Activated CD8-positive, alpha-beta memory T cell treated with anti-CD3 and anti-CD28 coated beads, Interleukin-2, amount 50 U/mL, for 24 hours (primary cell): Measurements from ENCODE around the gene GPRASP2.
"Not testable (repeated sequence)": the region's sequence is repeated elsewhere in the genome, so short reads cannot be mapped to it uniquely, and the experiment has no call there.

Experiments used
- DNase-seq: peaks from one replicate; pipeline ENCODE4 v3.0.0-alpha.2; 2020; ENCODE audit errors: extremely low read depth

Gene GPRASP2

DNA sequence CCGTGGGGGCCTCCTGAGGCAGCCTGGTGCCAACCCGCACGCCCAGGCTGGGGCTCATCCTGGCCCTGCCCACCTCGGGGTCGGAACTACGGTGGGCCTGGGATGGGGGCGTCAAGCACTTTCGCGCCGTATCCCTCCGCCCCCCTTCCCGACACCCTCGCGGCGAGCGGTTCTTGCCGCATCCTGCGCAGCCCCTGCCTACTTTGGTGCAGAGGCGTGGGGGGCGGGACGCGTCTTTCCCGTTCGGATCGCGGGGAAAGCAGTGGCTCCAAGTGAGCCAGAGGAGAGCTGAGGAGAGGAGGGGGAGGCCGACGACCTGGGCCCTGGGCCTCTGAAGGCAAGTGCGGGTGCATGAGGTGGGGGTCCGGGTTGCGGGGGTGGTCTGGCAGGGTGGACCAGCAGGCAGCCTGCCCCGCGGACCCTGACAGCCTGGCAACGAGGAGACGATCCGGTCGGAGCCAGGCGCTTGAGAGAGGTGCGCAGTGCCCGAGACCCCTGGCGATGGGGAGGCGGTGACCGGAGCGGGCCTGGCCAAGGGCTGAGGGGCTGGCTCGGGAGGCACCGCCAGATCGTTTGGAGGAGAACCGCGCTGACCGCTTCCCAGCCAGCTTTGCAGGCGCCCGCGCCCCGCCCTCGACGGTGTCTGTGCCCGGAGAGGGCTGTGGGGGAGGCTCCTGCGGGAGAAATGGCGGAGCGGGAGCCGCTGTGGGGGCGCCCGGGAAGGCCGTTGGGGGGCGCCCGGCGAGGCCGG is at the start of gene GPRASP2:
Gene GPRASP2, plus strand, starts transcription at position 233 of the 751 bp plus-strand sequence. CDS start 2,422 bp downstream, outside the sequence.
- DNase-seq, result no peak

DNA sequence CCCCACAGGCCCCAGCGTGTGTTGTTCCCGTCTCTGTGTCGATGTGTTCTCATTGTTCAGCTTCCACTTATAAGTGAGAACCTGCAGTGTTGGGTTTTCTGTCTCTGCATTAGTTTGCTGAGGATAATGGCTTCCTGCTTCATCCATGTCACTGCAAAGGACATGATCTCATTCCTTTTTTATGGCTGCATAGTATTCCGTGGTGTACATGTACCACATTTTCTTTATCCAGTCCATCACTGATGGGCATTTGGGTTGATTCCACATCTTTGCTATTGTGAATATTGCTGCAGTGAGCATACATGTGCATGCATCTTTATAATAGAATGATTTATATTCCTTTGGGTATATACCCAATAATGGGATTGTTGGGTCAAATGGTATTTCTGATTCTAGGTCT is 48.4 kb upstream of the GPRASP2 start:
- DNase-seq, result not testable (repeated sequence)

DNA sequence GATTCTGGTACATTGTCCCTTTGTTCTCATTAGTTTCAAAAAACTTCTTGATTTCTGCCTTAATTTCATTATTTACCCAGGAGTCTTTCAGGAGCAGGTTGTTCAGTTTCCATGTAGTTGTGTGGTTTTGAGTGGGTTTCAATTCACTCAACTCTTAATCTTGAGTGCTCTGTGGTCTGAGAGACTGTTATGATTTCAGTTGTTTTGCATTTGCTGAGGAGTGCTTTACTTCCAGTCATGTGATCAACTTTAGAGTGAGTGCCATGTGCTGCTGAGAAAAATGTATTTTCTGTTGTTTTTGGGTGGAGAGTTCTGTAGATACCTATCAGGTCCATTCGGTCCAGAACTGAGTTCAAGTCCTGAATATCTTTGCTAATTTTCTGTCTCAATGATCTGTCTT is 45.2 kb upstream of the GPRASP2 start:
- not testable (repeated sequence) for DNase-seq

DNA sequence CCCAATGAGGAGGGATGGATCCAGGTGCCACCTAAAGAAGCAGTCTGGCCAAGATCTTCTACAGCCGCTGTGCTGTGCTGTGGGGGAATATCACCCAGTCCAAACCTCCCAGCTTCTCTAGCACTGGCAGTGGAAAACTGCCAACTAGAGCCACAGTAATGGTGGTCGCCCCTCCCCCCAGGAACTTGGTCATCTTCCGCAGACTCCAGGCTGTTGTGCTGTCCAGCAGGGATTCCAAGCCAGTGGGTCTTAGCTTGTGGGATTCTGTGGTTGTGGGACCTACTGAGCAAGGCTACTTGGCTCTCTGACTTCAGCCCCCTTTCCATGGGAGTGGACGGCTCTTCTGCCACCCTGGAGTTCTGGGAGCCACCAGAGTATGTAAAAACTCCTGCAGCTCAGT is 42.7 kb upstream of the GPRASP2 start:
- no peak for DNase-seq

DNA sequence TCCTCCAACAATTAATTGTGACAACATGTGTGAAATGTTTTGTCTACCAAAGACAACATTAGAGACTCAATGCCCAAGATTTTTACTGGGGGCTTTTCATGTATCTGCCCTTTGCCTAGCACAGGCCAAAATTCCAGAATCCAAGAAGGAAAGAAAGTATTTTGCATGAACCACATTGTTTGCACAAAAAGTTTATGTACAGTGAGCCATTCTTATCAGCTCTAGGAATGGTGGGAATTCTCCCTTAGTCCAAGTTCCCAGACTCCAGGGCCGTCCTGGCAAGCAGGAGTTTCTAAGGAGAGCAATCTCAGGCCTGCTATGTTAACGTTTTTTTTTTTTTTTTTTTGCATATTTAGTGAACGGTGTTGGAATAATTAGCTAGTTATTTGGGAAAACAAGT is 39.4 kb upstream of the GPRASP2 start:
- no peak for DNase-seq

DNA sequence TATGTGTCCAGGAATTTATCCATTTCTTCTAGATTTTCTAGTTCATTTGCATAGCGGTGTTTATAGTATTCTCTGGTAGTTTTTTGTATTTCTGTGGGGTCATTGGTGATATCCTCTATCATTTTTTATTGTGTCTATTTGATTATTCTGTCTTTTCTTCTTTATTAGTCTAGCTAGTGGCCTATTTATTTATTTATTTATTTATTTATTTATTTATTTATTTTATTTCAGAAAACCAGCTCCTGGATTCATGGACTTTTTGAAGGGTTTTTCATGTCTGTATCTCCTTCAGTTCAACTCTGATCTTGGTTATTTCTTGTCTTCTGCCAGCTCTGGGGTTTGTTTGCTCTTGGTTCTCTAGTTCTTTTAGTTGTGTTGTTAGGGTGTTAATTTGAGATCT is 34.8 kb upstream of the GPRASP2 start:
- DNase-seq, result not testable (repeated sequence)

DNA sequence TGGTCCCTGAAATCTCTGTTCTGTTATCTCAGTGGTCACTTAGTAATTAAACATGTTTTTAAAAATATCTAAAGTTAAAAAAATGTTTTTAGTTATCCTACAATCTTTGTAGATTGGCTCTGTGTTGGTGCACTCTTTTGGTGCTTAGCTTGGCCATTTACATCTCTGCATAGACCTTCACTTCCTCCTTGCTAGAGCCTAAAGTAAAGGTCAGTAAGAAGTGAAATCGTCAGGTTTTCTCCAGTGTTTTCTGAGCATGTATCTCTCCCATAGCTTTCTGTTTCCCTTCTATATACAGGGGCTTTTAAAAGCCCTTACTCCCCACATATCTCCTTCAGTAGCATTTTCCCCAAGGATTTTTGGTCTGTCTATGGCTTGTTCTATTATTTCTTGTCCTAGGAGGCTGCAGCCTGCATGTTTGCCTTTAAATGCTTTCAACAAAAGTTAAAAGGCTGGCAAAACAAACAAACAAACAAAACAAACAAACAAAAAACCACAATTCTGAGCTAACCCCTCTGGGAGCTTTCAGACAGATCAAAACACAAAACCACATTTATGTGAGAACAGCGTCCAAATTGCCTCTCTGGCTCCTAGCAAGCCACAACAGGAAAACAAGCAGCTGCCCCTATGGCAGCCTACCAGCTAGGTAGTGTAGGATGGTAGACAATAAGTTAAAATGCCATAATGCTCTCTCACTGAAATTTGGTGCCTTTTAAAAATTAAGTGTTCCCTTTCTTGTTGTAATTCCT is 27.3 kb upstream of the GPRASP2 start:
- DNase-seq, result no peak

DNA sequence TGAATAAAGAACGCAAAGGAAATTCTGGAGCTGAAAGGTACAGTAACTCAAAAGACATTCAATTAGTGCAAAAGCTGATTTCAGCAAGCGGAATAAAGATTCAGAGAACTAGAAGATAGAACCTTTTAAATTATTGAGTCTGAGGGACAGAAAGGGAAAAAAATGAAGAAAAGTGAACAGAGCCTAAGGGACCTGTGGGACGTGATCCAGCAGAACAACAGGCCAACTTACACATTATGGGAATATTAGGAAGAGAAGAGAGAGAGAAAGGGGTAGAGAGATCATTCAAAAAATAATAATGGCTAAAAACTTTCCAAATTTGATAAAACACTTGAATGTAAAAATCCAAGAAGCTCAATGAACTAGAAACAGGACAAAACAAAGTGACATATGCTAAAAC is 17.5 kb upstream of the GPRASP2 start:
- DNase-seq, result no peak

DNA sequence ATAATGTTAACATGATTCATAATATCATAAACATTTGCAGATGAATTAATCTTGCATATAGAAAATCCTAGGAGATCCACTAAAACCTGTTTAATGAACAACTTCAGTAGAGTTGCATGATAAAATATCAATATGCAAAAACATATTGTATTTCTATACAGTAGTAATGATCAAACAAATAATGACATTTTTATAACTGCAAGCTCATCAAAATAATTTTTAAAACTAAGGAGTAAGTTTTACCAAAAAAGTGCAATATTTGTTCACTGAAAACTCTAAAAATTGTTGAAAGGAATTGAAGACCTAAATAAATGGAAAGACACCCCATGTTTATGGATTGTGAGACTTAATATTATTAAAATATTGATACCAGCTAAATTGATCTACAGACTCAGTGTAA is 15.9 kb upstream of the GPRASP2 start:
- DNase-seq, result no peak

DNA sequence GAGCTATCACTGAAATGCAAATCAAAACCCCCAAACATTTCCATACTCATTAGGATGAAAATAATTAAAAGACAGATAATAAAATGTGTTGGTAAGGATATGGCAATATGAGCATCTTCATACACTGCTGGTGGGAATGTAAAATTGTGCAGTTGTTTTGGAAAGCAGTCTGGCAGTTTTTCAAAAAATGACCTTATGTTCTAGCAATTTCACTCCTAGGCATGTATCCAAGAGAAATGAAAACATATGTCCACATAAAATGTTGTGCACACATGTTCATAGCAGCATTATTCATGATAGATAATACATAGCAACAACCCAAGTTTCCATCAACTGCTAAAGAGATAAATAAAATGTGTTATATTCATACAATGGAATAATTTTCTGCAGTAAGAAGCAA is 14.8 kb upstream of the GPRASP2 start:
- DNase-seq, result no peak

DNA sequence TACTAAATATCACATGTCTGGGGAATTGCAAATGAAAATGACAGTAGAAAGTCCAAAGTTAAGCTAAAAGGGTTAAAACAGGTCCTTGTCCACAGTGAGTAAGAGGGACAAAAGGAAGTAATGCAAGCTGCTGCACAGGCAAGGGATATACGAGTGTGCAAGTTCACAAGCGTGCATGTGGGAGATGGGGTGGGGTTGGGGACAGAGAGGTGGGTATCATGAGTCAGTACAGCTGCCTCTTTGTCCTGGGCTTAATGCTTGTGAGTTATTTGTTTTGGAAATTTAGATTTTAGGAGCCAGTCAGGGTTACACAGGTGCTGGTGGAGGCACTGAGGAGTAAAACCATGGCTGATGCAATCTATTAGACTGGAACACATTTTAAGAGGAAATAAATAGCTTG is 3.3 kb upstream of the GPRASP2 start:
- DNase-seq, result no peak

DNA sequence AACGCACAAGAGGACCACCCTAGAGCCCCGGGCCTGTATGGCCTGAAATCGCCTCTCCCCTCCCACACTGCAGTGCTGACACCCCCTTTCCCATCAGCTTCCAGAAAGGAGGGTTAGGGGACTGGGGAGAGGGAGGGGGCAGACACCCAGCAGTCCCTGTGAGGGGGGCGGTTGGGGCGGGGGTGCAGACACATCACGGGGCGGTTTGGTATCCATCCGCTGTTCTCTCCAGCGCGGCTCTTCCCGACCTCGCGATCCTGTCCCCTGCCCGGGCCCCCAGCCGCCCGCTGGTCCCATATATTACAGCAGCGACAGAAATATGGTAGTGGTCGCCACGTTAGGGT is 404 bp upstream of the GPRASP2 start:
- no peak for DNase-seq

DNA sequence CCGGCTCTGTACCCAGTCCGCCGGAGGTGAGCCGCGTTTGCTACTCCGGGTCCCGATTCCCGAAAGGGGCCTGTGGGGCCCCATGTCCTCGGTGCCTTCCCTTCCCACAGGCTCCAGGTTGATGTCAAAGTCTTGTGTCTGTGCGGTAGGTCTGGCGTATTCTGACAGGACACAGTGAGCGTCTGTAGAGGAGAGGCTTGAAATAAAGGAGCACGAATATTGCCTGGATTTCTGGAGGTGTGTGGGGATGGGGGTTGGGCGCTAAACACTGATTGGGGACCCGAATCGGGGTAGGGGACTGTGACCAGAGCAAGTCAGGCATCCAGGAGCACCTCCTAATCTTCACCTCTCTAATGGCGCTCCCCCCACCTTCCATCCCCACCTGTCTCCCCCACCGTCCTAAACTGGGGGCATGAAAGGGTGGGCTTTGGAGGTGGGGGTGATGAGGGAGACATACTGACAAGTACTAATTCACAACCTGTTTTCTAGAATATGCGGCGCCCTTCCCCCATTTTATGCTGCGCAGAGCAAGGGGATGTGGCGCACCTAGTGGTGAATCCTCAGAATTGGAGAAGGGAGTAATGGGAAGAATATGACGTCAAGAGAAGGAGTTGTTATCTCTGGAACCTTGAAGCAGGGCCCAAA is 855 bp downstream of the GPRASP2 start:
- DNase-seq, result no peak

DNA sequence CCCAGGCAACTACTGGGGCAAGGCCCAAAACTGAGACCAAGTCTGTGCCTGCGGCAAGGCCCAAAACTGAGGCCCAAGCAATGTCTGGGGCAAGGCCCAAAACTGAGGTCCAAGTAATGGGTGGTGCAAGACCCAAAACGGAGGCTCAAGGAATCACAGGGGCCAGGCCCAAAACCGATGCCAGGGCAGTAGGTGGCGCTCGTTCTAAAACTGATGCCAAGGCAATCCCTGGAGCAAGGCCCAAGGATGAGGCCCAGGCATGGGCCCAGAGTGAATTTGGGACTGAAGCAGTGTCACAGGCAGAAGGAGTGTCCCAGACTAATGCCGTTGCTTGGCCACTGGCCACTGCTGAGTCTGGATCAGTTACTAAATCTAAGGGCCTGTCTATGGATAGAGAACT is 2.7 kb downstream of the GPRASP2 start:
- DNase-seq, result no peak

DNA sequence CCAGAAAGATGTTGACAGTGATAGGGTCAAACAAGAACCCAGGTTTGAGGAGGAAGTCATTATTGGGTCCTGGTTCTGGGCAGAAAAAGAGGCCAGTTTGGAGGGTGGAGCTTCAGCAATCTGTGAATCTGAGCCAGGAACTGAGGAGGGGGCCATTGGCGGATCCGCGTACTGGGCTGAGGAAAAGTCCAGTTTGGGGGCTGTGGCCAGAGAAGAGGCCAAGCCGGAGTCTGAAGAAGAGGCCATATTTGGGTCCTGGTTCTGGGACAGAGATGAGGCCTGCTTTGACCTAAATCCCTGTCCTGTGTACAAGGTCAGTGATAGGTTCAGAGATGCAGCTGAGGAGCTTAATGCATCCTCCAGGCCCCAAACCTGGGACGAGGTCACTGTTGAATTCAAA is 3.7 kb downstream of the GPRASP2 start:
- no peak for DNase-seq

DNA sequence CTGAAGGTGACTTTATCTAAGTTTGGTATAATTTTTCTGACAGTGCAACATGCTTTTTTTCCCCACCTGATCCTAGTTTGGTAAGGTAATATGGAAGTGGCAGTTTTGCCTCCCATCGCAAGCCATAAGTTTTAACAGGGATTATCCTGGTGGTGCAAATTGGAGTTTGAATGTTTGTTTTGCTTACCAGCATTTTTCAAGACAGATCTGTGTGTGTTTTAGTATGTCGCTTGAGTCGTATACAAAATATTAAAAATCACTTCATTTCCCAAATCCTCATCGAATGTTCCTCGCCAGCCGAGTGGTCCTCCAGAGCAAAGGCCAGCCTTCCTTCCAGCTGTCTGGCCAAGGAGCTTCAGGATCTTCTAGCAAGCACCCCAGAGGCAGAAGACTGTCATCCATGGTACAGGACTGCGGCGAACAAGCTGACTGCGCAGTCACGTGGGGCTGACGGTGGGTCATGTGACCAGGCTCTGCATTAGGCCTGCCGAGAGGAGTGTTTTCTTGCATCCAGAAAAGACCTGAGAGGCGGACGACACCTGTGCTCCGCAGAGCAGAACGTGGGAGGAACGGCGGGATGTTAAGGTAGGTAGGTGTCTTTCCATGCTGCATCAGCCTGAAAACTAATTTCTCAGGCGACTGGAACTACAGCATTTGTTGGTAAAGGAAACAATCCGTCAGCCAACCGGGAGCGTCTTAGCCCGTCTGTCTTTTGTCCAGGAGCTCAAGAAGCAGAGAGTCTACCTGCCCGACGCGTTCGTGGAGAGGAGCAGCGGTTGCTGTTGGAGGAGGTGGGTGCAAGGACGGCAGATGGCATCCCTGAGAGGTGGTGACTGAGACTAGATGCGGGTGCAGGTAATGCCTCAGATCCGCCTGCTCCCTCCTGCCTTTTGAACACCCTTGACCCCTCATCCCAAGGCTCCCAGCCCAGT is 8.3 kb downstream of the GPRASP2 start, which contains the start of gene GPRASP3:
Gene GPRASP3, plus strand, starts transcription at position 507 of the 932 bp plus-strand sequence. CDS start 28,253 bp downstream, outside the sequence.
- DNase-seq, result peak; percentile 54

DNA sequence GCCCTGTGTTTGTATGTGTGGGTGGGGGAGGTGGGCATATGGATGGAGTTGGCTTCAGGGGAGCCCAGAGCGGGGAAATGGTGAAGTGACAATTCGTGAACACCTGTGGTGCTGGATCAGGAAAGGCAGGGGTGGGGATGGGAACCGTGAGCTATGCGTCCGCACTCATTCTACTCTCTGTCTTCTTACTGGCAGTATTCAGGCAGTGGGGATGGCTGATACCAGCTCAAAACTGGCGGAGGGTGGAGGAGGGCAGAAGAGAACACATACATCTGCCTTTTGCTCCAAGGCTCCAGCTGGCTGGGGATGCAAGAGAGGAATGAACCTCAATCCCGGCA is 8.9 kb downstream of the GPRASP2 start:
- DNase-seq, result not testable (repeated sequence)

DNA sequence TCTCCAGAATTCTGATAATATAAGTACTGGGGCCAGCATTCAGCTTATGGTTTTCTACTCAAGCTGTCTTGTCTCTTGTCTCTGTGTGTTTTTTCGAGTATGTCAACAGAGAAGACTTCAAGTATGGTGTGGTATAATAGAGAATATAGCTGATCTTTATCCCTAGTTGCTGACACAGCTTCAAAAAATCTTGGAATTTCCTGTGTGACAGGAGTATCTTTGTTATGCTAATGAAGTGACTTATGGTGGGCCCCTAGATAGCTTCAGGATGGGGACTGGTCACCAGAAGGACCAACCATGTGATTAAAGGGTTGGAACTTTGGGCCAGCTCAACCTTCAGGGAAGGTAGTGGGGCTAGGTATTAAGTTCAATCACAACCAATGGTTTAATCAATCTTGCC is 11.2 kb downstream of the GPRASP2 start:
- DNase-seq, result no peak

DNA sequence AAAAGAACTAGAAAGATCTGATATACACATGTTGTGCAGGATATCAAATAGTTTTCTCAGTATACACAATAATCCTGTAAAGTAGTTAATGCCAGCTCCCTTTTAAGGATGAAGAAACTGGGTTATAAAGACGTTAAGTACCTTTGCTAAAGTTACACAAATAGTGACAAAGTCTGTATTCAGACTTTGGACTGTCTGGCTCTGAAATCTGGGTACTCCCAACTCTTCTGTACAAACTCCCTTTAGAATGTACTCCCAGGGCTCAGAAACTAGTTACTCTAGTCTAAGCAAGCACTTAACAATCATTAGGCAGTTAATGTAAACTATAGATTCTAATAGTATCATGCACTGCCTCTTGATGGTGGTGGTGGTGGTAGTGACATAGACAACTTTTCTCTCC is 15.5 kb downstream of the GPRASP2 start:
- DNase-seq, result no peak

DNA sequence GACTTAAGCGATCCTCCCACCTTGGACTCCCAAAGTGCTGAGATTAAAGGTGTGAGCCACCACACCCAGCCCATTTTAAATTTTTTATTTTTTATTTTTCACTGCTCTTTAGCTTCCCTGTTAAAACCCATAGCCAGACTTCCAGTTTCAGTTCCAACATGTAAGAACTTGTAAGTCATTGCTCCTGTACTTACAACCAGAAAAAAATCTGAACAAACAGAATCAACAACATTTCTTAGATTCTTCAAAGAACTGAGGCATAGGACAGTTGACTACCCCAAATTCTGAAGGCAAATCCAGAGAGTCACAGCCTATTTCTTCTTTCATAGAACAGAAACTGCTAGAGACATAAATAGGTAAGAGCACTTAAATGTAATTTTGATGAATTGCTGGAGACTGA is 16.4 kb downstream of the GPRASP2 start:
- no peak for DNase-seq

DNA sequence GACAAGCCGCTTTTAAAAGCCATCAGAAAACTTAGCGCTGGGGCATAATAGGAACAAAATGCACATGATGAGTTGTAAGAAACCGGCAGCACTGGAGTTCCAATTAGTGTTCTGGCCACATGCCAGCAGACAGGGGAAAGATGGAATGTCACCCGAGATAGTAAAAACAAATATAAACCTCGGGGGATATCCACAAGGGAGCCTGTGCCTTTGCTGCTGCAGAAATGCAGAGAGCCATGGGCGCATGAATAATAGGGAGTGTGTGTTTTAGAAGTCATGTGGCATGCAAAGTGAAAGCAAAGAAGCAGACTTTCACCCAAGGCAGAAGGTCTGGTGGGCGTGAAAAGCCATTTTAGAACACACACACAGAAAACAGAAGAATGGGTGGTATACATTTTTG is 27.4 kb downstream of the GPRASP2 start:
- DNase-seq, result no peak

DNA sequence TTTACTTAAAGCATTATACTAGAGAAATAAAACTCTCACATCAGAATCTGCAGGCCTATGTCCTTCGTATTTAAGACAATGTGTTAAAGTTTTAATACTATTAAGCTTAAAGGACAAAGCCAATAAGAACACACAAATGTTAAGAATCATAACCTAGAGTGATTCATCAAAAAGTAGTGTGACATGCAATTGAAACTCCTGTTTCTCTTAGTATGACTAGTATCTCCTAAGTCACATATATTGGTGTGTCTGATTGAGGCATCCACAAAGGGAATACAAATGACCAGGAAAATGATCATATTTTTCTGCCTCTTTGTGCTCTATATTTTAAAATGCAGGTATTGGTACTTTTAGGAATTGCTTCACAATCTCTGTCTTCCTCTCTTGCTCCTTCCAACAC is 32.1 kb downstream of the GPRASP2 start:
- DNase-seq, result no peak
